Eye (tissue), 1 donor: ENCODE data around the gene S100Z.

Experiments
- DNase-seq: peaks from one replicate; pipeline ENCODE4 v3.0.0-alpha.2; 2015

Gene S100Z

GRCh38 chr5:76953551-76954382, 104.0 kb downstream of the S100Z start:
- peak; percentile 70 for DNase-seq

- peak; percentile 44 for DNase-seq
Measured at GRCh38 chr5:76954383-76954763, 104.6 kb downstream of the S100Z start.

DNA sequence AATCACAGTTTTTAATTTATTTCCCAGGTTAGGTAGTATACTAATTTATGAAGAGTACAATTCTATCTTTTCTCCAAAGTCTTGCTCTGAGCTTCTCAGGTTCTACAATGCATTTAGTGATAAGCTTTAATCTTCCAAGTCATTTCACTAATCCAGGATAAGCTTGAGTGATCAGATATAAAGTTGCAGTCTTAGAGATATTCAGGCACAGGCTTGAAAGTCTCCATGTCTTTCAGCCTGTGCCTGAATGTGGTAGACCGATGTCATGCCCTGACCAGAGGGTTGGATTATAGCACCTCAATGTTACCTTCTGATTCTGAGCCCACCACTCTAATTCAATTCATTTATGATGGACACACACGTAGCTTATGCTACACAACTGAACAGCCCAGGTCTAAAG, 106.2 kb downstream of the S100Z start:
- DNase-seq = no peak

DNA sequence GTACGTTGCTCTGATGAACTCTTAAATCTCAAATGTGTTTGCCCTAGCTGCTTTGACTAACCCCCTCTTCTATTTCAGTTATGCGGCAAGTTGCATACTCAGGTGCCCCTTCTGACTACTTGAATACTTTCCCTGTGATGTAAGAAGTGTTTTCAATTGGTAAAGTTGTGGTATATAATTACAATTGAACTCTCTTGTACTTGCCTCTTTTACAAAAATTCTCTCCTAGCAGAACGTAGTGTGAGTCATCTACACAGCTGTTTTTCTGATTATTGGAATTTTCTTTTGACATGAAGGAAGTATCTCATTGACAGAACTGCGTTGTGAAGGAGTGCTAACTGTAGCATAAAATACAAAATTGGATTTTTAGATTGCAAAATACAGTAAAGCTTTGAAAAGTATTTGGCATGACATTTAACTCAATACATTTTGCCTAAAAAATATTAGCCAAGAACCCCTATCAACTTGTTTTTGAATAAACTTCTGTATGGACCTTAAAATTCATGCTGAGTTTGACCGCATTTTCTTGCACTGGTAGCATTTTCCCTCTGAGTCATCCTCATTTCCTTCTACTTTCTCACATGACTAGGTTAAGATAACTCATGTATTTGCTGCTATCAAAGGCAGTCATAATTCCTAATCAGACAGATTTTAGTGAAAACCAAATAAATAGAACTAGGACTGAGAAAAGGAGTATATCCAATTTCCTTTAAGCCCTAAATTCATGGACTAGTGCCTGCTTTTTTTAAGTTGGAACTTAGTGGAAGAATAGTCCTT, 109.4 kb downstream of the S100Z start:
- DNase-seq = no peak

GRCh38 chr5:76960004-76960625, 110.3 kb downstream of the S100Z start:
- DNase-seq = no peak

DNA sequence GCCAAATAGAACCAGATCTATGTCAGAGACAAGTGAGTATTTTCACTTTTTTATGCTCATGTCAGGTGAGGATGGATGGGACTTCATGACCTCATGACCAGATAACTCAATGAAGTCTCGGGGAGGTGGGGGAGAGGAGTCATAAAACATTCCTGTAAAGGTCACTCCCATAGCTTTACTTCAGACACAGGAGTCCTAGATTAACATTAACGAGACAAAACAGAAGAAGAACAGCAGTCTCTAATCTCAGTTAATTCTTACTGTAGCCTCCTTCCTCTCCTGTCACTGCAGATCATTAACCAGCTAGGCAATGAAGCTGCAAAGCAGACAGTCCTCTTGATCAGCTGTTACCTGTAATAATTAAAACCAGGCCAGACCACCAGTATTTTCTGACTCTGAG, 114.2 kb downstream of the S100Z start:
- no peak for DNase-seq
